ENCODE measurements around the gene ITPKC. TPM values are rescaled to one million over a fixed set of nuclear protein-coding genes. Genes with fewer than 3 reads are reported as not detected.

The ITPKC gene
- total RNA-seq, 1 experiment from 2014 or later, result 11.4 TPM

DNA sequence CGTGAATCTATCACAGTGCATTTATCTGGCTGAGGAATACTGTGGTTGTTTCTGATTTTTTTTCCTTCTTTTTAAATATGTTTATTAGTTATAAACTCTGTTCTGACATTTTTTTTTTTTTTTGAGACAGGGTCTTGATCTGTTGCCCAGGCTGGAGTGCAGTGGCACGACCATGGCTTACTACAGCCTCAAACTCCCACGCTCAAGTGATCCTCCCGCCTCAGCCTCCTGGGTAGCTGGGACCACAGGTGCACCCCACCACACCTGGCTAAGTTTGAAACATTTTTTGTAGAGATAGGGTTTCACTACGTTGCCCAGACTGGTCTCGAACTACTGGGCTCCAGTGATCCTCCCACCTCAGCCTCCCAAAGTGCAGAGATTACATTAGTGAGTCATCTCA, 19.9 kb upstream of the ITPKC start:
- BruUV-seq (replicated peaks), result no TSS peak

More for the DNA sequence above, 19.9 kb upstream of the ITPKC start:
- ChIA-PET RAD21 (ENCODE audit: low non-redundant PET in 1 of 2, low total read pairs in 2 of 2, uncharacterized antibody in 2 of 2, unreplicated experiment in 2 of 2) (no interaction called here), CTCF (no interaction called here), POLR2A (no interaction called here)
- no peak overlapping the region for H3K4me3 ChIP-seq (replicated peaks in 1 of 2; ENCODE audit: low read depth in 1 of 2, low read length in 2 of 2)
- no peaks in the 10 kb centered on the region for H4K20me1 ChIP-seq (ENCODE audit: insufficient read depth)
- ATAC-seq (no peak), DNase-seq (ENCODE audit: low read depth, low spot score) (no peak)
- no peaks in the 10 kb centered on the region for H3K79me2 ChIP-seq (ENCODE audit: insufficient read depth, low read length)
- H3K27me3 ChIP-seq (ENCODE audit: insufficient read depth, low read length), result no peaks in the 10 kb centered on the region
- TF ChIP-seq, protein P1, sequence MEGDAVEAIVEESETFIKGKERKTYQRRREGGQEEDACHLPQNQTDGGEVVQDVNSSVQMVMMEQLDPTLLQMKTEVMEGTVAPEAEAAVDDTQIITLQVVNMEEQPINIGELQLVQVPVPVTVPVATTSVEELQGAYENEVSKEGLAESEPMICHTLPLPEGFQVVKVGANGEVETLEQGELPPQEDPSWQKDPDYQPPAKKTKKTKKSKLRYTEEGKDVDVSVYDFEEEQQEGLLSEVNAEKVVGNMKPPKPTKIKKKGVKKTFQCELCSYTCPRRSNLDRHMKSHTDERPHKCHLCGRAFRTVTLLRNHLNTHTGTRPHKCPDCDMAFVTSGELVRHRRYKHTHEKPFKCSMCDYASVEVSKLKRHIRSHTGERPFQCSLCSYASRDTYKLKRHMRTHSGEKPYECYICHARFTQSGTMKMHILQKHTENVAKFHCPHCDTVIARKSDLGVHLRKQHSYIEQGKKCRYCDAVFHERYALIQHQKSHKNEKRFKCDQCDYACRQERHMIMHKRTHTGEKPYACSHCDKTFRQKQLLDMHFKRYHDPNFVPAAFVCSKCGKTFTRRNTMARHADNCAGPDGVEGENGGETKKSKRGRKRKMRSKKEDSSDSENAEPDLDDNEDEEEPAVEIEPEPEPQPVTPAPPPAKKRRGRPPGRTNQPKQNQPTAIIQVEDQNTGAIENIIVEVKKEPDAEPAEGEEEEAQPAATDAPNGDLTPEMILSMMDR (IDR thresholded peaks at IDR 0.05 in 2 of 3, conservative IDR thresholded peaks at IDR 0.05 in 1 of 3; ENCODE audit: borderline replicate concordance in 1 of 3, insufficient read depth in 1 of 3, low read depth in 2 of 3, low read length in 2 of 3), result no peak
- TF ChIP-seq, protein P2, sequence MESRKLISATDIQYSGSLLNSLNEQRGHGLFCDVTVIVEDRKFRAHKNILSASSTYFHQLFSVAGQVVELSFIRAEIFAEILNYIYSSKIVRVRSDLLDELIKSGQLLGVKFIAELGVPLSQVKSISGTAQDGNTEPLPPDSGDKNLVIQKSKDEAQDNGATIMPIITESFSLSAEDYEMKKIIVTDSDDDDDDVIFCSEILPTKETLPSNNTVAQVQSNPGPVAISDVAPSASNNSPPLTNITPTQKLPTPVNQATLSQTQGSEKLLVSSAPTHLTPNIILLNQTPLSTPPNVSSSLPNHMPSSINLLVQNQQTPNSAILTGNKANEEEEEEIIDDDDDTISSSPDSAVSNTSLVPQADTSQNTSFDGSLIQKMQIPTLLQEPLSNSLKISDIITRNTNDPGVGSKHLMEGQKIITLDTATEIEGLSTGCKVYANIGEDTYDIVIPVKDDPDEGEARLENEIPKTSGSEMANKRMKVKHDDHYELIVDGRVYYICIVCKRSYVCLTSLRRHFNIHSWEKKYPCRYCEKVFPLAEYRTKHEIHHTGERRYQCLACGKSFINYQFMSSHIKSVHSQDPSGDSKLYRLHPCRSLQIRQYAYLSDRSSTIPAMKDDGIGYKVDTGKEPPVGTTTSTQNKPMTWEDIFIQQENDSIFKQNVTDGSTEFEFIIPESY (IDR thresholded peaks at IDR 0.05; ENCODE audit: extremely low read depth, insufficient replicate concordance, low read length), result no peak
- TF ChIP-seq SIN3A (IDR thresholded peaks at IDR 0.05; ENCODE audit: low read depth) (no peak), TCF7L2 (IDR thresholded peaks at IDR 0.05; ENCODE audit: borderline replicate concordance, extremely low read depth, insufficient read depth, insufficient read length) (no peak), SRF (IDR thresholded peaks at IDR 0.05; ENCODE audit: low read depth) (no peak), JUND (IDR thresholded peaks at IDR 0.05) (no peak), POLR2AphosphoS5 (IDR thresholded peaks at IDR 0.05; ENCODE audit: low read depth, low read length) (no peak), EZH2phosphoT487 (IDR thresholded peaks at IDR 0.05; ENCODE audit: borderline replicate concordance) (no peak), CBX3 (IDR thresholded peaks at IDR 0.05; ENCODE audit: low read depth) (no peak), ZFX (IDR thresholded peaks at IDR 0.05) (no peak), YY1 (IDR thresholded peaks at IDR 0.05; ENCODE audit: extremely low read depth, insufficient replicate concordance, low read depth, low read length) (no peak), EGR1 (IDR thresholded peaks at IDR 0.05; ENCODE audit: low read depth) (no peak), POLR2A (IDR thresholded peaks at IDR 0.05; ENCODE audit: borderline replicate concordance, extremely low read depth, insufficient read depth, insufficient read length) (no peak), FOSL1 (IDR thresholded peaks at IDR 0.05; ENCODE audit: low read depth) (no peak), EZH2 (IDR thresholded peaks at IDR 0.05) (no peak), ELF1 (IDR thresholded peaks at IDR 0.05; ENCODE audit: borderline replicate concordance, low read depth) (no peak), ZNF274 (IDR thresholded peaks at IDR 0.05; ENCODE audit: low read depth, low read length) (no peak), RAD21 (IDR thresholded peaks at IDR 0.05; ENCODE audit: low read depth) (no peak)
- TF ChIP-seq, protein P3, sequence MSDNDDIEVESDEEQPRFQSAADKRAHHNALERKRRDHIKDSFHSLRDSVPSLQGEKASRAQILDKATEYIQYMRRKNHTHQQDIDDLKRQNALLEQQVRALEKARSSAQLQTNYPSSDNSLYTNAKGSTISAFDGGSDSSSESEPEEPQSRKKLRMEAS (IDR thresholded peaks at IDR 0.05), result no peak
- TF ChIP-seq, protein P4, sequence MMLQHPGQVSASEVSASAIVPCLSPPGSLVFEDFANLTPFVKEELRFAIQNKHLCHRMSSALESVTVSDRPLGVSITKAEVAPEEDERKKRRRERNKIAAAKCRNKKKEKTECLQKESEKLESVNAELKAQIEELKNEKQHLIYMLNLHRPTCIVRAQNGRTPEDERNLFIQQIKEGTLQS (IDR thresholded peaks at IDR 0.05), result no peak
- H3K9ac ChIP-seq (ENCODE audit: low read length), result no peak overlapping the region
- H3K4me2 ChIP-seq (ENCODE audit: low read length), result no peak overlapping the region
- no peak overlapping the region for H2AFZ ChIP-seq (ENCODE audit: low read depth, low read length, poor library complexity, severe bottlenecking)
- H3K36me3 ChIP-seq (ENCODE audit: control insufficient read depth in 1 of 2, insufficient read depth in 2 of 2, low read length in 2 of 2), result peaks cover 3 to 9% of the 10 kb centered on the region in 2 experiments
- intact Hi-C loops (cut with micrococcal nuclease), result no loop called here
- H3K4me1 ChIP-seq (ENCODE audit: control insufficient read depth in 1 of 2, insufficient read depth in 2 of 2, low read length in 2 of 2), result peaks cover 0 to under 1% of the 10 kb centered on the region in 2 experiments; a peak in 1 of 4 replicates
- H3K9me3 ChIP-seq (ENCODE audit: control insufficient read depth in 1 of 2, insufficient read depth in 1 of 2, low read depth in 1 of 2, low read length in 2 of 2), result no peaks in the 10 kb centered on the region
- no peaks in the 10 kb centered on the region for H3K9me2 ChIP-seq (ENCODE audit: insufficient read depth)
- no peak overlapping the region for H3K27ac ChIP-seq (ENCODE audit: low read depth, low read length)
